Astrocyte of the spinal cord (primary cell): ENCODE results near the gene FGF1.

Experiments
- DNase-seq: peaks from one replicate; pipeline ENCODE4 v3.0.0; 2011; ENCODE audit warnings: low read depth, low spot score
- H3K4me3 ChIP-seq: 2 replicates; pipeline ENCODE4 v1.5.1; 2011; ENCODE audit warnings: low read depth, mild to moderate bottlenecking, low read length, moderate library complexity
- in situ Hi-C: cut with HindIII; loops from 2 replicates; pipeline ENCODE4 v1.10.0; 2017; ENCODE audit warnings: low sequenced_read_pairs
- TF ChIP-seq, protein P1 (sequence below): IDR thresholded peaks from 2 replicates; pipeline ENCODE4 v1.5.1; 2012; ENCODE audit warnings: low read depth, mild to moderate bottlenecking, low read length, inconsistent platforms

The FGF1 gene

DNA sequence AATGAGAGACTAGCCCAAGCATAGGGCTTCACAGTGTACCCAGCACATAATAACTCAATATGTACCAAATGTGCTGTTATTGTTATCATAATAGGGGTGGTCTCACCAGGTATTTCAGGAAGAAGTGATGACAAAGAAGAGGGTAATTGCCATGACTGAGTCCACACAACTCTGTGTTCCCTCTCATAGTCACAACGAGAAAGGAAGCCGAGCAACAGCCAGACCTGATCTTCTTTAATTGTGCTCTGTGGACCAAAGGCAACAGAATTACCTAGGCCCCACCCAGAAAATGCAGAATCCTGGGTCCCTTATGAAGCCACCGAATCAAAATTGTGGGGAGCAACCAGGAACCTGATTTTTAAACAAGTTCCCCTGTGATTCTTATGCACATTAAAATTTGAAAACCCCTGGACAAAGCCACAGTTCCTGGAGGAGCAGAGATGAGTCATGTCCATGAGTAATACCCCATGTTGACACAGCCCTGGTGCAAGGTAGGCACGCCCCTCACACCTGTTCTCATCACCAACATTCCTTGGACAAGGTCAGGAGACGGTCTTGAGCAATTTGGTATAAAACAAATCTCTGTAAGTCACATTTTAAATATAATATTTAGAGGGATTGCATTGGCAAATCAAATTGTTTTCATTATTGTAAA is 5.2 kb downstream of the FGF1 start:
- TF ChIP-seq, protein P1, sequence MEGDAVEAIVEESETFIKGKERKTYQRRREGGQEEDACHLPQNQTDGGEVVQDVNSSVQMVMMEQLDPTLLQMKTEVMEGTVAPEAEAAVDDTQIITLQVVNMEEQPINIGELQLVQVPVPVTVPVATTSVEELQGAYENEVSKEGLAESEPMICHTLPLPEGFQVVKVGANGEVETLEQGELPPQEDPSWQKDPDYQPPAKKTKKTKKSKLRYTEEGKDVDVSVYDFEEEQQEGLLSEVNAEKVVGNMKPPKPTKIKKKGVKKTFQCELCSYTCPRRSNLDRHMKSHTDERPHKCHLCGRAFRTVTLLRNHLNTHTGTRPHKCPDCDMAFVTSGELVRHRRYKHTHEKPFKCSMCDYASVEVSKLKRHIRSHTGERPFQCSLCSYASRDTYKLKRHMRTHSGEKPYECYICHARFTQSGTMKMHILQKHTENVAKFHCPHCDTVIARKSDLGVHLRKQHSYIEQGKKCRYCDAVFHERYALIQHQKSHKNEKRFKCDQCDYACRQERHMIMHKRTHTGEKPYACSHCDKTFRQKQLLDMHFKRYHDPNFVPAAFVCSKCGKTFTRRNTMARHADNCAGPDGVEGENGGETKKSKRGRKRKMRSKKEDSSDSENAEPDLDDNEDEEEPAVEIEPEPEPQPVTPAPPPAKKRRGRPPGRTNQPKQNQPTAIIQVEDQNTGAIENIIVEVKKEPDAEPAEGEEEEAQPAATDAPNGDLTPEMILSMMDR = no peak
- peak; percentile 75 for DNase-seq
- in situ Hi-C loops = no loop called here
- no peak overlapping the region for H3K4me3 ChIP-seq

DNA sequence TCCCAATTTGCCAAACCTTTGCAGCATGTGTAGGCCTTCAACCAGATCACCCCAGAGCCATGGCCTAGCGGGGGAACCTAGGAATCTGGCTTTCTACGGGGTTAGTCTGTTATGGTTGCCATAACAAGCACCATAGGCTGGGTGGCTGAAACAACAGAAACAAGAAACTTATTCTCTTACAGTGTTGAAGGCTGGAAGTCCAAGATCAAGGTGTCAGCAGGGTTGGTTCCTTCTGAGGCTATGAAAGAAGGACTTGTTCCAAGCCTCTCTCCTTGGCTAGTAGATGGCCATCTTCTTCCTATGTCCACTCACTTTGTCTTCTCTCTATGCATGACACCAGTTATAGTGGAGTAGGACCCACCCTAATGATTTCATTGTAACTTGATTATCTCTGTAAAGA is 6.1 kb downstream of the FGF1 start:
- TF ChIP-seq, protein P1 = no peak
- no peak for DNase-seq
- no peak overlapping the region for H3K4me3 ChIP-seq
- in situ Hi-C loops = no loop called here

GRCh38 chr5:142678529-142678928 is 7.4 kb downstream of the FGF1 start:
- in situ Hi-C loops = no loop called here
- TF ChIP-seq, protein P1 = no peak
- no peak overlapping the region for H3K4me3 ChIP-seq
- no peak for DNase-seq

DNA sequence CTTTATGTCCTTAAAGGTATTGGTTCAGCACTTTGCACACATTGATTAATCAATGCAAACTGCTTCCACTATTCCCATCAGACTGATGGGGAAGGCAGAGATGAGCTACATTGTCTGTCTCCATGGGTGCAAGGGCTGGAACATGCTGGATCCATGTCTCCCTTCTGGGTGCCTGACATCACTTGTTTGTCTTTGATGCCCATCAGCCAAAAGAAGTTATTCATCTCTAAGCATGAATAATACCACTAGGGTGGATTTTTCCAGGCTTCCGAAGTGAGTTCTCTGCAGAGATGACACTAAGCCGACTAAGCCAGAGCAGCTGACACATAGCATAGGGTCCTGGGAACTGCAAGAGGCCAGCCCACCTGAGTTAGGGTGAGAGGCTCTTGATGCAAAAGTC is 8.7 kb downstream of the FGF1 start:
- H3K4me3 ChIP-seq = no peak overlapping the region
- in situ Hi-C loops = no loop called here
- no peak for DNase-seq
- TF ChIP-seq, protein P1 = no peak

GRCh38 chr5:142676318-142676717 is 9.6 kb downstream of the FGF1 start:
- TF ChIP-seq, protein P1 = no peak
- in situ Hi-C loops = no loop called here
- DNase-seq = no peak
- no peak overlapping the region for H3K4me3 ChIP-seq

- TF ChIP-seq, protein P1 = no peak
- peak; percentile 81 for DNase-seq
- in situ Hi-C loops = no loop called here
- no peak overlapping the region for H3K4me3 ChIP-seq
Measured at GRCh38 chr5:142674531-142675469, 11.1 kb downstream of the FGF1 start.
